OCI-LY1 (cell line): Measurements from ENCODE around the gene CSNK2A1.

Experiments
- H2AFZ ChIP-seq: fragments of 200-600 bp; sonication (generic), shearing (Covaris generic); 2 replicates; pipeline ENCODE4 v1.6.0; 2014; ENCODE audit warnings: antibody characterized with exemption, mild to moderate bottlenecking, low read length
- H3F3A ChIP-seq: fragments of 200-600 bp; sonication (generic), shearing (Covaris generic); 2 replicates; pipeline ENCODE4 v1.6.0; 2014; ENCODE audit warnings: mild to moderate bottlenecking, antibody characterized with exemption, low read length, moderate library complexity; ENCODE audit not compliant: insufficient read depth
- H3K27ac ChIP-seq: fragments of 200-600 bp; sonication (generic); 2 replicates; pipeline ENCODE4 v1.5.1; 2014; ENCODE audit warnings: low read length, mixed run types, mild to moderate bottlenecking, low read depth; ENCODE audit not compliant: poor library complexity, severe bottlenecking
- H3K27me3 ChIP-seq: fragments of 200-600 bp; sonication (generic); 2 replicates; pipeline ENCODE4 v1.6.0; 2014; ENCODE audit warnings: antibody characterized with exemption, mild to moderate bottlenecking, low read length, moderate library complexity; ENCODE audit not compliant: insufficient read depth
- H3K36me3 ChIP-seq: fragments of 200-600 bp; sonication (generic); 2 replicates; pipeline ENCODE4 v1.6.1; 2014; ENCODE audit warnings: mild to moderate bottlenecking, antibody characterized with exemption, low read length, moderate library complexity, mixed read lengths; ENCODE audit not compliant: insufficient read depth
- H3K4me1 ChIP-seq: fragments of 200-600 bp; sonication (generic); 2 replicates; pipeline ENCODE4 v1.5.1; 2014; ENCODE audit warnings: mild to moderate bottlenecking, low read length, moderate library complexity; ENCODE audit not compliant: insufficient read depth, severe bottlenecking
- H3K4me2 ChIP-seq: fragments of 200-600 bp; sonication (generic), shearing (Covaris generic); 2 replicates; pipeline ENCODE4 v1.6.1; 2014; ENCODE audit warnings: low read length
- H3K4me3 ChIP-seq: fragments of 200-600 bp; sonication (generic); 2 replicates; pipeline ENCODE4 v1.5.1; 2014; ENCODE audit warnings: low read length, low read depth, mild to moderate bottlenecking, mixed read lengths; ENCODE audit not compliant: poor library complexity, severe bottlenecking
- H3K79me2 ChIP-seq: fragments of 200-600 bp; shearing (Covaris generic); 2 replicates; pipeline ENCODE4 v1.6.1; 2016; ENCODE audit warnings: mixed run types, low read length, mixed read lengths; ENCODE audit not compliant: insufficient read depth
- H3K9ac ChIP-seq: fragments of 200-600 bp; sonication (generic), shearing (Covaris generic); 2 replicates; pipeline ENCODE4 v1.6.1; 2014; ENCODE audit warnings: mild to moderate bottlenecking, low read length, mixed read lengths
- H3K9me2 ChIP-seq: fragments of 200-600 bp; sonication (generic), shearing (Covaris generic); 2 replicates; pipeline ENCODE4 v1.6.1; 2014; ENCODE audit warnings: low read depth, mild to moderate bottlenecking, low read length, mixed read lengths
- H3K9me3 ChIP-seq: fragments of 200-600 bp; shearing (Covaris generic); 2 replicates; pipeline ENCODE4 v1.6.1; 2014; ENCODE audit warnings: low read length, mixed read lengths
- H4K20me1 ChIP-seq: fragments of 200-600 bp; sonication (generic), shearing (Covaris generic); 2 replicates; pipeline ENCODE4 v1.6.0; 2016; ENCODE audit warnings: mild to moderate bottlenecking, low read length; ENCODE audit not compliant: insufficient read depth
- EZH2 ChIP-seq: fragments of 200-600 bp; sonication (generic), shearing (Covaris generic); IDR thresholded peaks from 2 replicates; pipeline ENCODE4 v1.8.0; 2017; ENCODE audit warnings: borderline replicate concordance, mixed run types, mild to moderate bottlenecking, antibody characterized with exemption, low read length, moderate library complexity, mixed read lengths
- TF ChIP-seq, protein P1 (sequence below): fragments of 200-600 bp; sonication (generic), shearing (Covaris generic); IDR thresholded peaks from 2 replicates; pipeline ENCODE4 v1.5.1; 2017; ENCODE audit warnings: mild to moderate bottlenecking, antibody characterized with exemption, low read length, moderate library complexity, mixed read lengths

CSNK2A1 gene

DNA sequence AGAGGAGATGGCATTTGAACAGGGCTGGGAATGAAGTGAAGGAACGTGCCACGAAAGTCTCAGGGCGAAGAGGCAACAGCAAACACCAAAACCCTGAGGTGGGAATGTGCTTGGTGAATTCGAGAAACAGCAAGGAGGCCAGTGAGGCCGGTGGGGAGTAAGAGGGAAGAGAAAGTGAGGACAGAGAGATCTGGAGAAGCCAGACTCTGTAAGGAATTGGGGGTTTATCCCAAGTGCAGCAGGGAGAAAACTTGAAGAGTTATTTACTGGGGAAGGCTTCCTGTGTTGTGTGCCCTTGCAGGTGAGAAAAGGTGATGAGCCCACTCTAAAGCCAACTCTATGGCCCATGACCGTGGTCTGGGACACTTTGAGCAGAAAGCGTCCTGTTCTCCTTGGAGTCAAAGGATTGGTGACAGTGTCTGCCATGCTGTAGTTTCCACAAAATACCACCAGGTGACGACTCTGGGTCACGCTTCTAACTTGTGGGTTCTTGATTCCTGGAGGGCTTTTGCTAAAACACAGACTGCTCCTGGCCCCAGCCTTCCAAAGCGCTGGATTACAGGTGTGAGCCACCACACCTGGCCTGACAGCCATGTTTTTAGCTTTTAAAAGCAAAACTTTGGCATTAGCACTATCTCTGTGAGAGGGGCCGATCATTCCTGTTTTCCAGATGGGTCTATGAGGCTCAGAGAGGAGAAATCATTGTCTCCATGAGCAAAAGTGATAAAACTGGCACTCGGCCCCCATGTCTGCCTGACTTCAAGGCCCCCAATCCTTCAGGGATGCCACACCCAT, 18.0 kb upstream of the CSNK2A1 start:
- H2AFZ ChIP-seq = no peak overlapping the region
- H3K36me3 ChIP-seq = no peaks in the 10 kb centered on the region

DNA sequence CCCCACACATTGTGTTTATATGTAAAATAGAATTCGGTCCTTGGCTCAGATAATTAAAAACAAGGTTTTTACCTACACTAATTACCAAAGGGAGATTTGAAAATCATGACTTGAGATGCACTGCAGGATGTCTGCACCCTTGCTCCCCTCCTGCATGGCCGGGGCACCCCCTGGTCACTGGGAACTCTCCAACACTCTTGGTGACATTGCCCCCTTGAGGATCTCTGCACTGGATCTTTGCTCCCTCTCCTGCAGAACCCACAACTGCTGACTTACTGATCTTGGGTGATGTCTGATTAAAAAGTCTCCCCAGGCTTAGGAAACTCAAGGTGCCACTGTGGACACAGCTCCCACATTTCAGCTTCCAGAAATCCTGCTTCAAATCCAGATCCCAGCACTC, 17.1 kb upstream of the CSNK2A1 start:
- no peak overlapping the region for H3K4me2 ChIP-seq
- H3K36me3 ChIP-seq = no peaks in the 10 kb centered on the region
- TF ChIP-seq EZH2 = no peak
- TF ChIP-seq, protein P1, sequence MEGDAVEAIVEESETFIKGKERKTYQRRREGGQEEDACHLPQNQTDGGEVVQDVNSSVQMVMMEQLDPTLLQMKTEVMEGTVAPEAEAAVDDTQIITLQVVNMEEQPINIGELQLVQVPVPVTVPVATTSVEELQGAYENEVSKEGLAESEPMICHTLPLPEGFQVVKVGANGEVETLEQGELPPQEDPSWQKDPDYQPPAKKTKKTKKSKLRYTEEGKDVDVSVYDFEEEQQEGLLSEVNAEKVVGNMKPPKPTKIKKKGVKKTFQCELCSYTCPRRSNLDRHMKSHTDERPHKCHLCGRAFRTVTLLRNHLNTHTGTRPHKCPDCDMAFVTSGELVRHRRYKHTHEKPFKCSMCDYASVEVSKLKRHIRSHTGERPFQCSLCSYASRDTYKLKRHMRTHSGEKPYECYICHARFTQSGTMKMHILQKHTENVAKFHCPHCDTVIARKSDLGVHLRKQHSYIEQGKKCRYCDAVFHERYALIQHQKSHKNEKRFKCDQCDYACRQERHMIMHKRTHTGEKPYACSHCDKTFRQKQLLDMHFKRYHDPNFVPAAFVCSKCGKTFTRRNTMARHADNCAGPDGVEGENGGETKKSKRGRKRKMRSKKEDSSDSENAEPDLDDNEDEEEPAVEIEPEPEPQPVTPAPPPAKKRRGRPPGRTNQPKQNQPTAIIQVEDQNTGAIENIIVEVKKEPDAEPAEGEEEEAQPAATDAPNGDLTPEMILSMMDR = peak; percentile 19; the same call in 1 of the 2 replicates
- no peak overlapping the region for H3K27ac ChIP-seq
- no peaks in the 10 kb centered on the region for H4K20me1 ChIP-seq
- H3K9ac ChIP-seq = no peak overlapping the region
- H3F3A ChIP-seq = no peaks in the 10 kb centered on the region
- no peak overlapping the region for H2AFZ ChIP-seq
- no peak overlapping the region for H3K4me3 ChIP-seq
- no peaks in the 10 kb centered on the region for H3K79me2 ChIP-seq
- no peaks in the 10 kb centered on the region for H3K9me2 ChIP-seq
- no peaks in the 10 kb centered on the region for H3K4me1 ChIP-seq
- H3K27me3 ChIP-seq = no peaks in the 10 kb centered on the region
- no peaks in the 10 kb centered on the region for H3K9me3 ChIP-seq

More for the DNA sequence above, 18.0 kb upstream of the CSNK2A1 start:
- H3K4me2 ChIP-seq = no peak overlapping the region
- H3K79me2 ChIP-seq = no peaks in the 10 kb centered on the region
- no peaks in the 10 kb centered on the region for H3F3A ChIP-seq
- no peaks in the 10 kb centered on the region for H3K9me2 ChIP-seq
- no peaks in the 10 kb centered on the region for H3K4me1 ChIP-seq
- H3K9me3 ChIP-seq = no peaks in the 10 kb centered on the region
- H3K27ac ChIP-seq = no peak overlapping the region
- H4K20me1 ChIP-seq = no peaks in the 10 kb centered on the region
- TF ChIP-seq EZH2 = no peak
- TF ChIP-seq, protein P1 = peak; percentile 91
- H3K27me3 ChIP-seq = no peaks in the 10 kb centered on the region
- no peak overlapping the region for H3K4me3 ChIP-seq
- H3K9ac ChIP-seq = no peak overlapping the region

DNA sequence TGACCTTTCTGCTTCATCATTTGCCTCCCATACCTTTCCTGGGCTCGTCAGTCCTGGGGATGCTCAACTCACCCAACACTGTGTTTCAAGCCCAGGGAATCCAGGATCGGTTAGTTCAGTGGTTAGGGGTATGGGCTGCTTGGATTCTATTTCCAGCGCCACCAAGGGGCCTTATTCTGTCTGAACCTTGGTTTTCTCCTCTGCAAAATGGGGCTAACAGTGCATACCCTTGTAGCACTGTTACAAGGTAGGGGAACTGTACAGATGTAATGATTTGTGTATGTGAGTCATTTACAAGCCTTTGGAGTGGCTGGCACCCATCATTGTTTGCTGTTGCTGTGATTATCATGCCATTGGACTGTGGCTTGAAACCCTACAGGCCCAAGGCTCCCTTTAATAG, 14.5 kb upstream of the CSNK2A1 start:
- Histone ChIP-seq H3K9me2 (no peaks in the 10 kb centered on the region), H3K79me2 (no peaks in the 10 kb centered on the region)

More for the DNA sequence above, 14.5 kb upstream of the CSNK2A1 start:
- Histone ChIP-seq H4K20me1 (no peaks in the 10 kb centered on the region), H3K9ac (no peak overlapping the region), H2AFZ (no peak overlapping the region), H3K4me1 (no peaks in the 10 kb centered on the region), H3F3A (no peaks in the 10 kb centered on the region), H3K27me3 (no peaks in the 10 kb centered on the region), H3K36me3 (no peaks in the 10 kb centered on the region), H3K27ac (no peak overlapping the region), H3K4me2 (no peak overlapping the region), H3K9me3 (no peaks in the 10 kb centered on the region), H3K4me3 (no peak overlapping the region)
- no peak for TF ChIP-seq EZH2
- TF ChIP-seq, protein P1 = no peak; the same call in 1 of the 2 replicates
